ENCODE data around the gene UMAD1.

Gene UMAD1

GRCh38 chr7:7920056-7920455, 279.5 kb downstream of the UMAD1 start:
- no peak for DNase-seq (ENCODE audit: insufficient read length, low spot score)
- no peak for FAIRE-seq
- TF ChIP-seq POLR2A (IDR thresholded peaks at IDR 0.05; ENCODE audit: low read depth, low read length), result no peak

GRCh38 chr7:7920481-7920880, 279.9 kb downstream of the UMAD1 start:
- no peak for DNase-seq (ENCODE audit: insufficient read length, low spot score)
- FAIRE-seq, result no peak
- TF ChIP-seq POLR2A (IDR thresholded peaks at IDR 0.05; ENCODE audit: low read depth, low read length), result no peak

- DNase-seq (ENCODE audit: insufficient read length, low spot score) (no peak), FAIRE-seq (no peak)
- TF ChIP-seq POLR2A (IDR thresholded peaks at IDR 0.05; ENCODE audit: low read depth, low read length), result no peak
Observed at GRCh38 chr7:7921830-7922229, 281.3 kb downstream of the UMAD1 start.

- TF ChIP-seq POLR2A (IDR thresholded peaks at IDR 0.05; ENCODE audit: low read depth, low read length), result no peak
- DNase-seq (ENCODE audit: insufficient read length, low spot score) (no peak), FAIRE-seq (no peak)
Observed at GRCh38 chr7:7922684-7923385, 282.3 kb downstream of the UMAD1 start.

GRCh38 chr7:7923818-7924217, 283.3 kb downstream of the UMAD1 start:
- no peak for DNase-seq (ENCODE audit: insufficient read length, low spot score)
- FAIRE-seq, result peak; percentile 11
- no peak for TF ChIP-seq POLR2A (IDR thresholded peaks at IDR 0.05; ENCODE audit: low read depth, low read length)

- no peak for DNase-seq (ENCODE audit: insufficient read length, low spot score)
- FAIRE-seq, result peak; percentile 36
- TF ChIP-seq POLR2A (IDR thresholded peaks at IDR 0.05; ENCODE audit: low read depth, low read length), result no peak
Observed at GRCh38 chr7:7924303-7924702, 283.8 kb downstream of the UMAD1 start.
